Stimulated activated CD4-positive, alpha-beta T cell treated with anti-CD3 and anti-CD28 coated beads, TNF-alpha, amount 100 ng/mL, for 48 hours (primary cell): ENCODE measurements around the gene B3GALT5.

Experiments used
- DNase-seq, 3 donors: peaks; one replicate each; pipeline ENCODE4 v3.0.0-alpha.2; 2020; ENCODE audit warnings: low read depth in 3 of 3

Gene B3GALT5

GRCh38 chr21:39645331-39645730 is 32.6 kb downstream of the B3GALT5 start:
- no peak for DNase-seq

DNA sequence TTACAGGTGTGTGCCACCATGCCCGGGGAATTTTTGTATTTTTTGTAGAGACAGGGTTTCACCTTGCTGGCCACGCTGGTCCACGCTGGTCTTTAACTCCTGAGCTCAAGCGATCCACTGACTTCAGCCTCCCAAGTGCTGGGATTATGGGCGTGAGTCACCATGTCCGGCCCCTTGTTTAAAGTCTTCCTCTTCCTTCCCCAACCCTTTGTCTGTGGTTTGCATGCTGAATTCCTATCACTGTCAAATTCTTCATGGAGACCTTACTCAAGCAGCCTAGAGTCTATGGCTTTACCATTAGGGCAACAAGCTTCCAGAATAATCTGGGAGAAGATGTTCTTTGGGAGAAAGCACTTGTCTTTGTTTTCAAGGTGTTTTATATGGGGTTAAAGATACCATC is 34.7 kb downstream of the B3GALT5 start:
- DNase-seq, result no peak

GRCh38 chr21:39648879-39649278 is 36.1 kb downstream of the B3GALT5 start:
- no peak for DNase-seq

- DNase-seq, result no peak
These were observed 36.8 kb downstream of the B3GALT5 start for GRCh38 chr21:39649526-39649925.

- no peak for DNase-seq
These were observed 37.6 kb downstream of the B3GALT5 start for GRCh38 chr21:39650306-39650705.

DNA sequence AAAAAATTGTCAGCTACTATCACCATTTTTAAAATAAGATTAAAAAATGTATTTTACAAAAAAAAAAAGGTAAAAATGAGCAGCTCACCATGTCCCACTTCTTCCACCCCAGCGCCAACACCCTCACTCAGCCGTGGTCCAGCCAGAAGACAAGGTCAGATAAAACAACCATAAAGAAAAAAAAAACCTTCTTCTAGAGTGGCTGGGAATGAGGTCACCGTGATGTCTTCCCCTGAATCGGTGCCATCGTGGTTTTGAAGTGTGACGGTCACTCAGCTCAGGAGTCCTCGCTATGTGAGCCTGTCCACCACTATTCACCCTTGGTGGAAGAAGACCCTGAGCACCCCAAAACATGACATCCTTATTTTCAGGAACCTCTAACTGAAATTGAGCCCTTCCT is 38.1 kb downstream of the B3GALT5 start:
- no peak for DNase-seq

DNA sequence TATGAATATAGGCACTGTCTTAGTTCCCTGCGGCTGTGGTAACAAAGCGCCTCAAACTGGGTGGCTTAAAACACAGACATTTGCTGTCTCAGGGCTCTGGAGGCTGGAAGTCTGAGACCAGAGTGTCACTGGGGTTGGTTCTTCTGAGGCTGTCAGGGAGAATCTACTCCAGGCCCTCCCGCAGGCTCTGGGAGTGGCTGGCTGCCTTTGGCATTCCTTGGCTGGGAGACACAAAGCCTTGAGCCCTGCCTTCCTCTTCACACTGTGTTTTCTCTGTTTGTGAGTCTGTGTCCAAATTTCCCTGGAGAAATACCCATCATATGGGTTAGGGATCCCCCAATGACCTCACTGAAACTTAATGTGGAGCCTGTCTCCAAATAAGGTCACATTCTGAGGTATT is 38.5 kb downstream of the B3GALT5 start:
- no peak for DNase-seq

GRCh38 chr21:39654951-39655350 is 42.2 kb downstream of the B3GALT5 start:
- no peak for DNase-seq

DNA sequence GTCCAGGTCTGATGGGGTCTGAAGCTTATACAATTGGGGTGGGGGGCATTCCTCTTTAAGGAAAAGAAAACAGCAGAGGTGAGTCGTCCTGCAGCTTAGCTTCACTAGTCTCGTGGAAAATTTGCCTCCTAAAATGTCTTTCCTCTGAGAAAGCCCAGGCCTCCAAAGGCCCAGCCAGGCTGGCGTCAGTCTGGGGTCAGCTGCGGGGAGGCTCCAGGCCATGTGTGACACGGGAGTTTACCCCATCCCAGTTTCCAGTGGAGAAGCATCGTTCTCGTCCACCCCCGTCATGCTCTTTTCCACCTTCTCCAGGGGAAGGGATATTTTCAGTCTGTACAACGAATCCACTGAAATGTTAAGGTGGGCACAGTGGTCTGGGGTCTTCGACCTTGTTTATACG is 42.8 kb downstream of the B3GALT5 start:
- no peak for DNase-seq

DNA sequence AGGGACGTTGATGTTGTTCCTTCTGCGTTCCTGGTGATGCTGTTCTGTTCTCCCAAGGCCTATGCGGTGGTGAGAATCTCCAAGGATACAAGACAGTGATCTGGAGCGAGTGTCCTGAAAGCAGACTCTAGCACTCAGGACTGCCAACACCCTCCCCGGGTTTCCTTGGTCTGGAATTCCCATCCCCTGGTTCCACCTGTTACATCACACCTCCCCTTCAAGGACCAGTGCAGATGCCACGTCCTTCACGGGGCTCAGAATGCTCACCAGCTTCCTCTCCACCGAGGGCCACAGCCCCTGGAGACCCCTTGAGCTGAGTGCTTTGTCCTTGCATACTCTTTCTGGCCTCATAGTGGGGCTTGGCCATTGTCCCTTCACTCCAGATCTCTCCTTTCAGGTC is 43.5 kb downstream of the B3GALT5 start:
- no peak for DNase-seq

GRCh38 chr21:39657091-39657689 is 44.5 kb downstream of the B3GALT5 start:
- DNase-seq, result no peak

GRCh38 chr21:39658066-39658465 is 45.3 kb downstream of the B3GALT5 start:
- DNase-seq, result no peak

DNA sequence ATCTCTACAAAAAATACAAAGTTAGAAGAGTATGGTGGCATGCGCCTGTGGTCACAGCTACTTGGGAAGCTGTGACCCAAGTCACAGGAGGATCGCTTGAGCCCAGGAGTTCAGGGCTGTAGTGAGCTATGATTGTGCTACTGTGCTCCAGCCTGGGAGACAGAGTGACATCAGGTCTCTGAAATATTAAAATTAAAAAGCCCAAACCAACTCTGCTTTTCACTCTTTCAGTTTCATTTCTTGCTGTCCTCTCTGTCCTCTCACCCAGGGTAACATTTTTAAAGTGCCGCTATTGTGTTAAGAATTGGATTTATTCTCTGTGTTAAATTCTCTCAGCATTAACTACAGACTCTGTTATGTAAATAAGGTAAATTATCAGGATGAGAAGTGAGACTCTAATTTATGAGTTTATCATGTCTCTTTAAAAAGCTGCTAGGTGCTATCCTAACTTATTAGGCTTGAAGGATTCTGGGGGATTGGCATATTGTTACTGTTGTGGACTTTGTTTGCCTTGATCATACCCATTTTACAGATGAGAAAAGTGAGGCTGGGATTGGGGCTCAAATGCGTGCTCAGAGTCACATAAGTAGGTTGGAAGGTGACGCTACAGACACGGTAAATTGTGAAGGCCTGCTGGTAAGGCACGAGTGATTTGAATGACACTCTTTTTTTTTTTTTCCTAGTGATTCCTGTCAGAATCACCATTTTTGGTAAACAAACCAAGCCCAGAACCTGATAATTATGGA is 46.5 kb downstream of the B3GALT5 start:
- no peak for DNase-seq

DNA sequence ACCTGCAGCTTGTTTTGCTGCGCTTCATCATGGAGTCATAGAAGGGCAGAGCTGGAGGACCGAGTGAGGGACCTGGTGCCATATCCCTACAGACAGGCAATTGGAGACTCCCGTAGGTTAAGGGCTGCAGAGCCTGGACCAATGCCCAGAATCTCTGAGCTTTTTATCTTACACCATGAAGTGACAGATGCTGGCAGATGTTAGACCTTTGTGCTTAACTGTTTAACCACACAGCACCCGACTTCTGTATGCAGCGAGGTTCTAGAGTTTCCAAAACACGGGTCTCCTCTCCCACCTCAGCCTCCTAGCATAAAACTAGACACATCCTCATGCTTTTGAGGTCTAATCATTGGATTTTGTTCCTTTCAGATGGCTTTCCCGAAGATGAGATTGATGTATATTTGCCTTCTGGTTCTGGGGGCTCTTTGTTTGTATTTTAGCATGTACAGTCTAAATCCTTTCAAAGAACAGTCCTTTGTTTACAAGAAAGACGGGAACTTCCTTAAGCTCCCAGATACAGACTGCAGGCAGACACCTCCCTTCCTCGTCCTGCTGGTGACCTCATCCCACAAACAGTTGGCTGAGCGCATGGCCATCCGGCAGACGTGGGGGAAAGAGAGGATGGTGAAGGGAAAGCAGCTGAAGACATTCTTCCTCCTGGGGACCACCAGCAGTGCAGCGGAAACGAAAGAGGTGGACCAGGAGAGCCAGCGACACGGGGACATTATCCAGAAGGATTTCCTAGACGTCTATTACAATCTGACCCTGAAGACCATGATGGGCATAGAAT is 47.6 kb downstream of the B3GALT5 start:
- DNase-seq, result no peak

DNA sequence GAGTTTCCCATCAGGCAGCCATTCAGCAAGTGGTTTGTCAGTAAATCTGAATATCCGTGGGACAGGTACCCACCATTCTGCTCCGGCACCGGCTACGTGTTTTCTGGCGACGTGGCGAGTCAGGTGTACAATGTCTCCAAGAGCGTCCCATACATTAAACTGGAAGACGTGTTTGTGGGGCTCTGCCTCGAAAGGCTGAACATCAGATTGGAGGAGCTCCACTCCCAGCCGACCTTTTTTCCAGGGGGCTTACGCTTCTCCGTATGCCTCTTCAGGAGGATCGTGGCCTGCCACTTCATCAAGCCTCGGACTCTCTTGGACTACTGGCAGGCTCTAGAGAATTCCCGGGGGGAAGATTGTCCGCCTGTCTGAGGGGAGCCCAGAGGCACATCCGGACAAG is 48.4 kb downstream of the B3GALT5 start:
- no peak for DNase-seq

- no peak for DNase-seq
These were observed 49.0 kb downstream of the B3GALT5 start for GRCh38 chr21:39661740-39662139.

DNA sequence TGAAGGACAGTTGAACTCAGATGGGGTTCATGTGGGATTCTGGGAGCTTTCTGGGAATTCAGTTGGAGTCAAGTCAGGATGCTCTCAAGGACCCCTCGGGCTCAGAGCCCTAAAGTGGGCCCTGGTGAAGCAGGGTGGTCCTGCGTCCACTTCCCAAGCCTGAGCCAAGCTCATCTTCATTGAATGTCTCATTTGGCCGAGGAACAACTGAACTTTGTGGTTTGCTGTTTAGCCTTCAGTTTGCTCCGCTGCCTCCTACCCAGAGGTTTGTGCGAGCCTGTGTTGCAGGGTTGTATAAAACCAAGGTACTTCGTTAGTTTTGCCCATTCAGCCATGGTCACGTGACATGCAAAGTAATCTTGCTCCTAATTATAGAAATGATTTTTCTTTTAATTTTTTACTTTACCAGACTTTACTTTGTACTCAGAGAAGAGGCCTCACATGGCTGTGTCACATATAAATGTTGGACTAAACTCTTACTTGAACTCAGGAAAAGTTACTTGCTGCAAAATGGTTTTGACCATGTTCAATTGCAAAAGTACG is 49.7 kb downstream of the B3GALT5 start:
- no peak for DNase-seq

- DNase-seq, result no peak
These were observed 50.3 kb downstream of the B3GALT5 start for GRCh38 chr21:39663066-39663465.

DNA sequence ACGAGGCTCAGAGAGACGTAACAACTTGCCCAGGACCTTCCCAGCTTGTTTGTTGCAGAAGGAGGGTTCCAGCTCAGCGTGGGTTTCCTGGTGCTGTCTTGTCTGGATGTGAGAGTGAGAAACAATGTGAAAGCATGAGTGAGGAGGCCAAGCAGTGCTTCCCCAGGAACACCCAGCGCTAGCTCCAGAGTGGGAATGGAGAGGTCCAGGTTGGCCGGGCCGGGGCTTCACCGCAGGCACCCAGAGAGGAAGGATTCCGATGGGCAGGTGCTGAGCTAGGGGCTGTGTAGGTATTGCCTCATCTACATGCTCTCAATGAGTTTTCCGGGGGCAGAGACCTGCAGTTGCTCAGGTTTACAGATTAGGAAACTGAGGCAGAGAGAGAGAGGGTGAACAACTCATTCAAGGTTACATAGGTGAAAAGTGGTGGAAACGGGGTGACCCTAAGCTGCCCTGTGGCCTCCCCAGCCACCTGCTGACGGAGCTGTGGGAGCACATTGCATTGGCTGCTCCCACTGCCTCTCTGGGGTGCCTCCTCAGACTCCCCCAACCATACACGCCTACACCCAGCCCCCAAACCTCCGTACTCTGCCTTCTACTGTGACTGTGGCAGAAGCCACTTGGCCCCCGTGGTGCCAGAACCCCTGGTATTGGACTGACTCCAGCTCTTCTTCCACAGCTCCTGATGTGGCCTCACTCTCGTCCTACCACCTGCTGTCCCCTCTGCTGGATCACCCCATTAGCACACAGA is 51.2 kb downstream of the B3GALT5 start:
- no peak for DNase-seq

GRCh38 chr21:39664586-39664985 is 51.8 kb downstream of the B3GALT5 start:
- DNase-seq, result no peak

GRCh38 chr21:39666026-39666425 is 53.3 kb downstream of the B3GALT5 start:
- no peak for DNase-seq
